Muscle of arm (tissue), 14 donors: Measurements from ENCODE around the gene TMEM45B. TPM values are rescaled to one million over a fixed set of nuclear protein-coding genes. Genes with fewer than 3 reads are reported as not detected.
"Not testable (repeated sequence)": the region's sequence is repeated elsewhere in the genome, so short reads cannot be mapped to it uniquely, and the experiment has no call there.

Experiments used
- DNase-seq: peaks from one replicate; pipeline ENCODE4 v3.0.0-alpha.2; 2013
- long read RNA-seq, 11 donors: transcript quantifications; one replicate each; lab custom pipeline, GENCODE V29; 2026
- polyA plus RNA-seq, 12 donors: library from polyadenylated mRNA; unstranded; fragments of 120-200 nt; gene quantifications; one replicate each; pipeline ENCODE4 v1.2.1, GENCODE V29; 2013; ENCODE audit not compliant: insufficient read length in 12 of 12

The TMEM45B gene
- polyA plus RNA-seq = 10 to 100 TPM in 1 of 12 donors, 1 to 10 TPM in 3, under 1 TPM in 7, not detected in 1; 0.19 to 15.9 (median 0.41) TPM
- long read RNA-seq, donor 1, transcript TMEM45B-201 (6 exons, 2,234 nt) = major isoform, 109 of 201 reads
- long read RNA-seq, donor 1, partial matches to known transcripts = 75 of 201 reads
- long read RNA-seq, donor 1, other reads (novel, unspliced or antisense) = 14 of 201 reads
- long read RNA-seq, donor 2 = 0 reads
- long read RNA-seq, donor 3 = 0 reads
- long read RNA-seq, donor 4 = 0 reads
- long read RNA-seq, donor 5 = 0 reads
- long read RNA-seq, donor 6 = 0 reads
- long read RNA-seq, donor 7 = 0 reads
- long read RNA-seq, donor 8 = 0 reads
- long read RNA-seq, donor 9 = 0 reads
- long read RNA-seq, donor 10 = 0 reads
- long read RNA-seq, donor 11 = 0 reads

GRCh38 chr11:129815596-129816461, at the start of gene TMEM45B:
TMEM45B (plus strand) TSS chr11:129815848; CDS start chr11:129852483, 36,635 bp downstream.
- DNase-seq = no peak

DNA sequence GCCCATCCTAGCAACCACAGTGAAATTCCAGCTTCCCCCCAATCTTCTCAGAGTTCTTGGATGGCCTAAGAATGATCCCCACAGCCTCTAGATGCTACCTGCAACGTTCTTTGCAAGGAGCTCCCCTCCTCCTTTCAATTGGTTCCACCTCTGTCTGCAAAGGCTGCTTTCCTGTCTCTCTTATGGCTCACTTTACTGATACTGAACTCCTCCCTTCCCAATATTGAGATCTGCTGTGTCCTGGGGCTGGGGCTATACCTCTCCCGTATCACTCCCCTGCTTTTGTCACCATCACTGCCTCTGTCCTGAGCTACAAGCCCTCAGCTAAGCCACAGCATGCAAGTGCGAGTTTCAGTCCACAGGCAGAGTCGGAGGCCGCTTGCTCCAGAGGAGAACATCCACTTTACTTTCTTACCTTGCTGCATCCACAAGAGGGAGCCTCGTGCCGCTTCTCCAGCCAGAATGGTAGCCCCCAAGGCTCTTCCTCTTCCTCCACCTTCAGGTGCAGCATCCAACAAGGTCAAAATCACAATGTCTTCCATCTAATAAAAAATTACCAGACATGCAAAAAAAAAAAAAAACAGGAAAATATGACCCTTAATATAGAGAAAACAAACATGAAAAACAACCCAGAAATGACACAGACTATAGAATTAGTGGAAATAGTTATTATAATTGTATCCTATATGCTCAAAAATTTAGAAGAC, 48.6 kb upstream of the TMEM45B start:
- no peak for DNase-seq

- DNase-seq = no peak
Observed at GRCh38 chr11:129767827-129768226, 47.8 kb upstream of the TMEM45B start.

DNA sequence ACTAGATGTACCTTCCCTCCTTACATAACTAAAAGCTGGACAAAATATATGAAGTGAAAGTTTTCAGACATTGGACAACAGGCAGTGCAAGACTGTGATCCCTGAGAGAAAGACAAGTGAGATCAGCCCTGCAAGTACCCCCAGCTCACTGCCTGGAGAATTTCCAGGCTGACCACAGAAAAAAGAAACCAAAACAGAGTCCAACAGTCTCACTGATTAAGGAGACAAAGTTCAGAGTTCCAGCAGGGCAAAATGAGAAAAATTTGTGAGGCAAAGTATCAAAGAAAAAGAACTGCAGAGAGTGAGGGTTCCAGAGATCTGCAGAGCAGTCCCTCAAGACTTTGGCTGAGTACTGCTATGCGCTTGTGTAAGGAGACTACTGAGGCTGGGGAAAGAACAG, 47.3 kb upstream of the TMEM45B start:
- DNase-seq = no peak

GRCh38 chr11:129769059-129769458, 46.6 kb upstream of the TMEM45B start:
- no peak for DNase-seq

- DNase-seq = no peak
Observed at GRCh38 chr11:129770993-129771392, 44.7 kb upstream of the TMEM45B start.

DNA sequence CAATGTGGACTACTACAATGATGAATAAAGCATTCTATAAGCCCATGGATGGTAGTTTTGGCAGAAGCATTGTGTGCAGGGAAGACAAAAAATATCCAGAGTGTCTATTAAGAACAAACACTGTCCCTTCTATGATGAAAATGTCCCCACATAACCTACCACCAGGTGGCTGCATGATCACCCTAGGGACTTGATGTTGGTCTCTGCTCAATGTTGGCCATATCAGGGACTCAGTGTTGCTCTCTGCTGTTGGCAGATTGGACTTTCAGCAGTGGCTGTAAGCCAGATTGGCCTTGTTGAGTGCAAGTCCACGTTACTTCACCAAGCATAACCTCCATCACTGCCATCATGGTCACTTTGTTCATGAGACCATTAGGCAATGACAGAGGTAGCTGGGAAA, 44.2 kb upstream of the TMEM45B start:
- not testable (repeated sequence) for DNase-seq

DNA sequence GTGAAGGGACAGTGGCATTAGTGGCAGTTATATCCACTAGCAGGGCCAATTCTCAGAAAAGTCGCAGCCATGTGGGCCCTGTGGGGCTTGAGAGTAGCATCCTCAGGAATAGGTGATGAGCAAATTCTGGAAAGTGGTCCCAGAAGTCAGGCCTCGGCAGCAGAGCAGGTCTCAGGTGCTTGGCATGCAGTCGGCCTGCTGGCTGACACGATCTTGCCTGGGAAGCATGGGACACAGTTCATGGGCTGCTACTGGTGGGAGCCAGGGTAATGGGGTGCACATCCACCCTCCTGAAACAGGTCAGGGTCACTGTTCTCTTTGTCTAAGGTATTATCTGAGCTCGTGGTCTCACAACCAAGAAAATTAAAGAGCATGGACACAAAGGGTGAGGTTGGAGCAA, 36.8 kb upstream of the TMEM45B start:
- no peak for DNase-seq

DNA sequence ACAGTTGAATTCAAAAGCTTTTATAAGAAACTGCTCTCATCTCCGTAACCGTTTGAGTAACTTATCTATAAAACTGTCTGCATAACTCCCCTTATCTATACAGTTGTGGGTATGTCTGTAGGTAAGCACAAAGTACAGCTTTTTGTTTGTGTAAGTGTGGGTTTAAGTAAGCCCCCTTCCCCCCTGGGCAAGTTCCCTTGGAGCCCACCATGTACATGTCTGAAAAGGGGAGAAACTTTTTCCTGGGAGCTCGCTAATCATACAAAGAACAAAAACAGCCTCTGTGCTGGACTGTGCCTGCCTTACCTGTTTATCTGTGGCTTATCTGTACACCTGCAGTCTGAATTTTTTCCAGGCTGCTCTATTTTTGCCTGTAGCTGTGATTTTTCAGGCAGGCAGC, 36.3 kb upstream of the TMEM45B start:
- DNase-seq = no peak

GRCh38 chr11:129785383-129786111, 30.1 kb upstream of the TMEM45B start:
- DNase-seq = no peak

GRCh38 chr11:129786112-129786416, 29.6 kb upstream of the TMEM45B start:
- not testable (repeated sequence) for DNase-seq

DNA sequence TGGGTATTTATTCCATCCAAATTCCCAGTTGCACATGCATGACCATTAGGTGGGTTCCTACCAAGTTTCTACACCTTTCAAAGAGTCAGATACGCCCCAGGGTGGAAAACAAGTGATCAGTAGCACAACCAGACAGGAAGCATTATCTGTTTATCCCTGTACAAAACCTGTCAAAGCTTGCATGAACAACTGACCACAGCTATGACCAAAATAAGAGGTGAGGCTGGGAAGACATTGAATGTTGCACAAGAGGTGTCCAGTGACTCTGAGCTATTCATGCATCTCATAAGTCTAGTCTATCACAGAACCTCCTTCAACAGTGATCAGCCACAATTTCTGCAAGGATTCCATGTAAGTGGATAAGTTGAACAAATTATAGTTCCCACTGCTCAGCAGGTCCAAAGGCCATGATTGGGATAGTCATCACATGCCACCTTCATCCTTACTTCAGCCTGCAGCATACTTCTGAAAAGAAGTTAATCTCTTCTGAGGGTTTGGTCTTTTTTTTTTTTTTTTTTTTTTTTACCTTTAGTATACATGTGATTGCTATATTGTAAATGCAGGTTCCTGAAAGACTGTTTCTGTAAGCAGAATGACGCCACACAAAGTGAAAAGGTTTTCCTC, 28.0 kb upstream of the TMEM45B start:
- no peak for DNase-seq

- no peak for DNase-seq
Observed at GRCh38 chr11:129788278-129788677, 27.4 kb upstream of the TMEM45B start.

DNA sequence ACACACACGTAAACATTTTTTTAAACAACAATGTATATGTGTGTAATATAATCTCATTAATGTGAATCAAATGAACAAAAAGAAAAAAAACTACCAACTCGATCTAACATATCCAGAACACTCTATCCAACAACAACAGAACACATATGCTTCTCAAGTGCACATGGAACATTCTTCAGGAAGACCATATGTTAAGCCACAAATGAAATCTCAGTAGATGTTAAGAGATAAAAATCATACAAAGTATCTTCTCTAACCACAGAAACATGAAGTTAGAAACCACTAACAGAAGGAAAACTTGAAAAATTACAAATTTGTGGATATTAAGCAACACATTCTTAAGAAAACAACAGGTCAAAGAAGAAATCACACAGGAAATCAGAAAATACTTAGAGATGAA, 25.5 kb upstream of the TMEM45B start:
- no peak for DNase-seq

DNA sequence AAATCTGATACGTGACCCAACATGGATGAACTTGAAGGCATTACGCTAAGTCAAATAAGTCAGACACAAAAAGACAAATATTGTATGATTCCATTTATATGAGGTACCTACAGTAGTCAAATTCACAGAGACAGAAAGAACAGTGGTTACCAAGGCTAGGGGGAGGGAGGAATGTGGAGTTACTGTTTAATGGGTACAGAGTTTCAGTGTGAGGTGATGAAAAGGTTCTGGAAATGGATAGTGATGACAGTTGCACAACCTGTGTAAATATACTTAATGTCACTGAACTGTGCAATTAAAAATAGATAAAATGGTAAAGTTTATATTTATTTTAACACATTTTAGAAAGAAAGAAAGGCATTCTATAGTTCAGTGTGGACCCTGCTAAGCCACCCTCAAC, 24.1 kb upstream of the TMEM45B start:
- DNase-seq = no peak

- no peak for DNase-seq
Observed at GRCh38 chr11:129792663-129793062, 23.0 kb upstream of the TMEM45B start.

- no peak for DNase-seq
Observed at GRCh38 chr11:129795089-129795488, 20.6 kb upstream of the TMEM45B start.

DNA sequence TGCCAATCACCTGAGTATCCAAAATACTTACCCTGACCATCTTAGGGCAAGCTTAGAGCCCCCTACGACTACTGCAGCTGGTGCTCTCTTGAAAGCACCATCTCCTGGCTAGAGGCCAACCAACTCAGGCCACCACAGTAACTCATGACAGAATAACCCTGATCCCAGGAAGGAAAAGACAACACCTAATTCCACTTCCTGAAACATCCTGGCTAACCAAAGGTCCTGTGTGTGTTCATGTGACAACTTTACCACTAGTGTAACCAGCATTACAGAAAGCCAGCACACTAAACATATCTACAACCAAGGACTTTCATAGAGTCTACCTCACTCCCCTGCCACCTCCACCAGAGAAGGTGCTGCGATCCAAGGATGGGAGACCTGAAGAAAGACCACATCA, 17.4 kb upstream of the TMEM45B start:
- no peak for DNase-seq

GRCh38 chr11:129800162-129800561, 15.5 kb upstream of the TMEM45B start:
- not testable (repeated sequence) for DNase-seq

GRCh38 chr11:129800655-129801054, 15.0 kb upstream of the TMEM45B start:
- no peak for DNase-seq

- no peak for DNase-seq
Observed at GRCh38 chr11:129803533-129803932, 12.1 kb upstream of the TMEM45B start.
